ENCODE data around the gene FAM107B. TPM values are rescaled to one million over a fixed set of nuclear protein-coding genes. Genes with fewer than 3 reads are reported as not detected.

Gene FAM107B
- total and polyA plus RNA-seq, 10 of the 15 experiments (the other 5 are each of a cell fraction or from before 2014, with no cell fraction given), result 22.9 to 162 (median 86.6) TPM

DNA sequence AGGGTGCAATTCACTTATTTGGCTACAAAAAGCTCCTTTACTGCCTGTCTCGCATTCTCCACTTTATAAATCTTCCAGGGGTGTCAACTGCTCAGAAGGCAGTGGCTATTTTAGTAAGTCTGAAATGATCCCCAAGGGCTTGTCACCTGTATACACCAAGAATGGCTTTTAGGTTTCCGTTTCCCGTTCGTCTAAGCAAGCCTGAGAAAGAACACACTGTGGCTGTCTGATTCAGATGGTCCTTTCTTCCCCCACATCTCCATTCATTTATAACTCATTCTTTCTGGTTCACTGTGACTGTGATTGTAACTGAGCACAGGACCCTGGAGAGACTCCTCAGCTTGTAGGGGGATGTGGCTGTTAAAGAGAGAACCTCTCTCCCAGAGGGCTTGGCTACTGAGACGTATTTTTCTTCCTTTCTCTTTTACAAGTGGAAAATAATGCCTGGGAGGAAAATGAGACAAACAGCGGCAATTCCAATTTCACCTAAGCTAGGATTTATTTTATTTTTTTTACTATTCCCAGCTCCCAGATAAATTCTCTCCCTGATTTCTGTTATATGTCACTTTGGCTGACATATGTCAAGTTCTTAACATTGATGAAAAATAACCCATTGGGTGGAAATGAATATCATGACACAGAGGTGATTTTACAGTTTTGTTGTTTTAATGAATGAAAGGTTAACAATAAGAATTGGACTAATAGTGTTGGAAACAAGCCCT, 129.3 kb downstream of the FAM107B start (continued):
- TF ChIP-seq NR2C2 (IDR thresholded peaks at IDR 0.05; ENCODE audit: borderline replicate concordance, control insufficient read depth, insufficient read length, low read depth) (no peak), ZBTB33 (IDR thresholded peaks at IDR 0.05) (no peak), NRF1 (conservative IDR thresholded peaks at IDR 0.05; ENCODE audit: low read depth, low read length) (no peak), RAD51 (IDR thresholded peaks at IDR 0.05) (no peak), ATF7 (IDR thresholded peaks at IDR 0.05; ENCODE audit: low read depth) (no peak), POLR2AphosphoS2 (IDR thresholded peaks at IDR 0.05; ENCODE audit: low read depth, low read length) (no peak), GATAD2B (conservative IDR thresholded peaks at IDR 0.05; ENCODE audit: low read depth) (no peak), CREM (IDR thresholded peaks at IDR 0.05; ENCODE audit: low read depth) (no peak), CHD1 (IDR thresholded peaks at IDR 0.05; ENCODE audit: low read depth, low read length) (no peak), IKZF2 (IDR thresholded peaks at IDR 0.05) (peak; percentile 25 to 40; a peak in 2 of 4 replicates), RELB (IDR thresholded peaks at IDR 0.05; ENCODE audit: low read depth) (no peak), BHLHE40 (IDR thresholded peaks at IDR 0.05; ENCODE audit: borderline replicate concordance in 1 of 2, low read depth in 2 of 2, low read length in 1 of 2) (no peak), RUNX3 (IDR thresholded peaks at IDR 0.05; ENCODE audit: low read length) (peak; percentile 63), FOXM1 (IDR thresholded peaks at IDR 0.05; ENCODE audit: low read depth, low read length) (no peak), ZNF622 (IDR thresholded peaks at IDR 0.05) (no peak), PKNOX1 (IDR thresholded peaks at IDR 0.05) (0 out of 2 replicates have a peak, but pooled peaks have one; percentile 12), NR2C1 (IDR thresholded peaks at IDR 0.05) (no peak), BMI1 (IDR thresholded peaks at IDR 0.05; ENCODE audit: borderline replicate concordance) (no peak), SRF (IDR thresholded peaks at IDR 0.05; ENCODE audit: low read depth in 2 of 2, low read length in 2 of 2) (no peak), ZZZ3 (IDR thresholded peaks at IDR 0.05; ENCODE audit: control insufficient read depth, insufficient read length, low read depth) (no peak), IRF3 (IDR thresholded peaks at IDR 0.05) (no peak)
- TF ChIP-seq, protein P1, sequence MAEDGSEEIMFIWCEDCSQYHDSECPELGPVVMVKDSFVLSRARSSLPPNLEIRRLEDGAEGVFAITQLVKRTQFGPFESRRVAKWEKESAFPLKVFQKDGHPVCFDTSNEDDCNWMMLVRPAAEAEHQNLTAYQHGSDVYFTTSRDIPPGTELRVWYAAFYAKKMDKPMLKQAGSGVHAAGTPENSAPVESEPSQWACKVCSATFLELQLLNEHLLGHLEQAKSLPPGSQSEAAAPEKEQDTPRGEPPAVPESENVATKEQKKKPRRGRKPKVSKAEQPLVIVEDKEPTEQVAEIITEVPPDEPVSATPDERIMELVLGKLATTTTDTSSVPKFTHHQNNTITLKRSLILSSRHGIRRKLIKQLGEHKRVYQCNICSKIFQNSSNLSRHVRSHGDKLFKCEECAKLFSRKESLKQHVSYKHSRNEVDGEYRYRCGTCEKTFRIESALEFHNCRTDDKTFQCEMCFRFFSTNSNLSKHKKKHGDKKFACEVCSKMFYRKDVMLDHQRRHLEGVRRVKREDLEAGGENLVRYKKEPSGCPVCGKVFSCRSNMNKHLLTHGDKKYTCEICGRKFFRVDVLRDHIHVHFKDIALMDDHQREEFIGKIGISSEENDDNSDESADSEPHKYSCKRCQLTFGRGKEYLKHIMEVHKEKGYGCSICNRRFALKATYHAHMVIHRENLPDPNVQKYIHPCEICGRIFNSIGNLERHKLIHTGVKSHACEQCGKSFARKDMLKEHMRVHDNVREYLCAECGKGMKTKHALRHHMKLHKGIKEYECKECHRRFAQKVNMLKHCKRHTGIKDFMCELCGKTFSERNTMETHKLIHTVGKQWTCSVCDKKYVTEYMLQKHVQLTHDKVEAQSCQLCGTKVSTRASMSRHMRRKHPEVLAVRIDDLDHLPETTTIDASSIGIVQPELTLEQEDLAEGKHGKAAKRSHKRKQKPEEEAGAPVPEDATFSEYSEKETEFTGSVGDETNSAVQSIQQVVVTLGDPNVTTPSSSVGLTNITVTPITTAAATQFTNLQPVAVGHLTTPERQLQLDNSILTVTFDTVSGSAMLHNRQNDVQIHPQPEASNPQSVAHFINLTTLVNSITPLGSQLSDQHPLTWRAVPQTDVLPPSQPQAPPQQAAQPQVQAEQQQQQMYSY (CRISPR knock-in tag; IDR thresholded peaks at IDR 0.05), result no peak

Data from GM12878 (cell line).